H1 (cell line): ENCODE data around the gene INPP5F. TPM values are rescaled to one million over a fixed set of nuclear protein-coding genes. Genes with fewer than 3 reads are reported as not detected.
"Not testable (repeated sequence)": the region's sequence is repeated elsewhere in the genome, so short reads cannot be mapped to it uniquely, and the experiment has no call there.

Source experiments
- CTCF ChIA-PET: fragments of 300-600 bp; sonication (Branson Sonifier 250); formaldehyde crosslinking; loops from one replicate; lab custom pipeline; 2021; ENCODE audit not compliant: partially characterized antibody; lab: Charles Lee
- POLR2A ChIA-PET: fragments of 300-600 bp; sonication (Branson Sonifier 250); formaldehyde crosslinking; loops from one replicate; lab custom pipeline; 2021; ENCODE audit warnings: inconsistent platforms; ENCODE audit not compliant: partially characterized antibody; lab: Charles Lee
- DNase-seq, 2 experiments: peaks; one replicate each; pipeline versions ENCODE4 v3.0.0 to v3.0.0-alpha.2; 2010 to 2022; ENCODE audit warnings: low spot score in 2 of 2, low read depth in 1 of 2, mixed read lengths in 1 of 2
- FAIRE-seq: peaks from 2 replicates; lab custom pipeline; 2011; peaks lifted over from hg19 to GRCh38; lab: Jason Lieb, UNC
- H2AFZ ChIP-seq: 2 replicates; pipeline ENCODE4 v1.8.1; 2012; ENCODE audit warnings: low read length, inconsistent platforms
- H2AK5ac ChIP-seq: 2 replicates; pipeline ENCODE4 v1.6.1; 2013; ENCODE audit warnings: low read depth, low read length
- H2BK120ac ChIP-seq: replicated peaks from 2 replicates; pipeline ENCODE3; 2013; ENCODE audit warnings: low read depth, low read length, inconsistent platforms
- H2BK12ac ChIP-seq: 2 replicates; pipeline ENCODE4 v1.6.1; 2013; ENCODE audit warnings: low read depth, low read length
- H2BK15ac ChIP-seq: 2 replicates; pipeline ENCODE4 v1.6.1; 2013; ENCODE audit warnings: low read length
- H2BK20ac ChIP-seq: 2 replicates; pipeline ENCODE4 v1.6.1; 2013; ENCODE audit warnings: low read length
- H2BK5ac ChIP-seq: 2 replicates; pipeline ENCODE4 v1.6.1; 2013; ENCODE audit warnings: low read depth, low read length
- H3K14ac ChIP-seq: 2 replicates; pipeline ENCODE4 v1.6.1; 2013; ENCODE audit warnings: inconsistent platforms; ENCODE audit not compliant: insufficient read length
- H3K18ac ChIP-seq: 2 replicates; pipeline ENCODE4 v1.6.1; 2013; ENCODE audit warnings: low read length; ENCODE audit errors: extremely low read depth
- H3K23ac ChIP-seq: 2 replicates; pipeline ENCODE4 v1.6.1; 2013; ENCODE audit warnings: inconsistent platforms; ENCODE audit not compliant: insufficient read length
- H3K23me2 ChIP-seq: 2 replicates; pipeline ENCODE4 v1.6.1; 2013; ENCODE audit warnings: low read depth, low read length
- H3K27ac ChIP-seq: 2 replicates; pipeline ENCODE4 v1.6.1; 2011; ENCODE audit warnings: low read depth, low read length, inconsistent platforms
- H3K27me3 ChIP-seq, 4 experiments: replicated peaks in 1 of 4; 1 replicate in 1 of 4; 2 replicates in 3 of 4; pipeline versions ENCODE4 v1.6.1 to v1.8.1; 2011 to 2013; ENCODE audit warnings: low read length in 3 of 4, mild to moderate bottlenecking in 3 of 4, inconsistent platforms in 2 of 4, mixed read lengths in 2 of 4, moderate library complexity in 1 of 4; ENCODE audit not compliant: control insufficient read depth in 3 of 4, insufficient read depth in 3 of 4; ENCODE audit errors: extremely low read depth in 1 of 4
- H3K36me3 ChIP-seq, 4 experiments: 2 replicates each; pipeline versions ENCODE4 v1.6.1 to v1.8.1; 2011 to 2013; ENCODE audit warnings: mild to moderate bottlenecking in 4 of 4, low read length in 3 of 4, moderate library complexity in 2 of 4, control low read depth in 1 of 4, inconsistent platforms in 1 of 4; ENCODE audit not compliant: insufficient read depth in 4 of 4, control insufficient read depth in 2 of 4
- H3K4ac ChIP-seq: replicated peaks from 2 replicates; pipeline ENCODE3; 2013; ENCODE audit warnings: low read length, low read depth, mixed read lengths, inconsistent platforms; ENCODE audit not compliant: insufficient read length
- H3K4me1 ChIP-seq, 4 experiments: replicated peaks in 1 of 4; 1 replicate in 1 of 4; 2 replicates in 3 of 4; pipeline versions ENCODE4 v1.6.1 to v1.8.1; 2011 to 2013; ENCODE audit warnings: low read length in 3 of 4, inconsistent platforms in 2 of 4, mixed read lengths in 1 of 4; ENCODE audit not compliant: insufficient read depth in 4 of 4, control insufficient read depth in 3 of 4
- H3K4me2 ChIP-seq, 2 experiments: 2 replicates each; pipeline versions ENCODE4 v1.6.1 to v1.8.1; 2011 to 2013; ENCODE audit warnings: low read depth in 2 of 2, low read length in 2 of 2, control low read depth in 1 of 2, inconsistent platforms in 1 of 2, mild to moderate bottlenecking in 1 of 2; ENCODE audit not compliant: insufficient read depth in 1 of 2
- H3K4me3 ChIP-seq, 4 experiments: fragments of 200-600, 300-600 bp in 1 of 4; sonication (generic), shearing (Covaris generic), sonication (Bioruptor Twin) in 1 of 4; 2 replicates each; pipeline versions ENCODE4 v1.5.1 to v1.8.1; 2011 to 2016; ENCODE audit warnings: low read length in 4 of 4, low read depth in 3 of 4, control low read depth in 2 of 4, inconsistent platforms in 2 of 4, mild to moderate bottlenecking in 2 of 4, mixed read lengths in 1 of 4, moderate library complexity in 1 of 4; ENCODE audit not compliant: insufficient read depth in 2 of 4; ENCODE audit errors: extremely low read depth in 1 of 4
- H3K56ac ChIP-seq: replicated peaks from 2 replicates; pipeline ENCODE3; 2013; ENCODE audit warnings: low read depth, mild to moderate bottlenecking, mixed read lengths, low read length, inconsistent platforms; ENCODE audit not compliant: insufficient read length
- H3K79me1 ChIP-seq: 2 replicates; pipeline ENCODE4 v1.6.1; 2013; ENCODE audit warnings: low read depth, low read length, control low read depth
- H3K79me2 ChIP-seq, 2 experiments: 2 replicates each; pipeline versions ENCODE4 v1.6.1 to v1.8.1; 2012 to 2013; ENCODE audit warnings: low read length in 2 of 2, mild to moderate bottlenecking in 2 of 2, inconsistent platforms in 1 of 2; ENCODE audit not compliant: insufficient read depth in 2 of 2, control insufficient read depth in 1 of 2
- H3K9ac ChIP-seq, 4 experiments: replicated peaks in 1 of 4; 1 replicate in 1 of 4; 2 replicates in 3 of 4; pipeline versions ENCODE4 v1.6.1 to v1.8.1; 2011 to 2013; ENCODE audit warnings: low read depth in 3 of 4, low read length in 3 of 4, control low read depth in 2 of 4, mild to moderate bottlenecking in 2 of 4, moderate library complexity in 2 of 4, inconsistent platforms in 1 of 4; ENCODE audit errors: extremely low read depth in 1 of 4
- H3K9me3 ChIP-seq, 2 experiments: 2 replicates each; pipeline versions ENCODE4 v1.6.1 to v1.8.1; 2012 to 2013; ENCODE audit warnings: mild to moderate bottlenecking in 2 of 2, moderate library complexity in 2 of 2, control low read depth in 1 of 2, inconsistent platforms in 1 of 2, low read depth in 1 of 2, low read length in 1 of 2, mixed read lengths in 1 of 2; ENCODE audit not compliant: insufficient read depth in 2 of 2
- H4K20me1 ChIP-seq, 2 experiments: replicated peaks in 1 of 2; 2 replicates each; pipeline versions ENCODE3 to v1.8.1; 2011 to 2013; ENCODE audit warnings: inconsistent platforms in 2 of 2, low read length in 2 of 2, mild to moderate bottlenecking in 1 of 2; ENCODE audit not compliant: insufficient read depth in 2 of 2, control insufficient read depth in 1 of 2
- H4K5ac ChIP-seq: 2 replicates; pipeline ENCODE4 v1.6.1; 2013; ENCODE audit warnings: low read length, low read depth, mixed read lengths, inconsistent platforms; ENCODE audit not compliant: insufficient read length
- H4K8ac ChIP-seq: 2 replicates; pipeline ENCODE4 v1.8.0; 2013; ENCODE audit warnings: mild to moderate bottlenecking, moderate library complexity, low read length, inconsistent platforms; ENCODE audit not compliant: insufficient read depth; ENCODE audit errors: extremely low read depth
- H4K91ac ChIP-seq: replicated peaks from 2 replicates; pipeline ENCODE3; 2013; ENCODE audit warnings: low read length, mixed read lengths, inconsistent platforms; ENCODE audit not compliant: insufficient read length
- whole genome bisulfite sequencing, 2 experiments: shearing (Covaris generic) in 1 of 2; methylation state at CpG; one replicate each; pipeline versions ENCODE4 v1.1.6 to v1.1.7; 2013 to 2015; ENCODE audit warnings: low lambda C conversion rate in 2 of 2, mixed read lengths in 2 of 2, inconsistent platforms in 1 of 2, low coverage in 1 of 2, missing lambda C conversion rate in 1 of 2; ENCODE audit not compliant: insufficient replicate concordance in 2 of 2, insufficient coverage in 1 of 2, insufficient read length in 1 of 2; ENCODE audit errors: extremely low coverage in 1 of 2, missing lambda C conversion rate in 1 of 2; 5-methylcytosine and 5-hydroxymethylcytosine counted together
- polyA plus RNA-seq, 7 experiments: library from polyadenylated mRNA; depleted of rRNA in 3 of 7; stranded (reverse) in 5 of 7; unstranded in 2 of 7; fragments of >200 nt in 5 of 7; fragments of 200-250 nt in 2 of 7; gene quantifications; 1 replicate in 5 of 7; 2 replicates in 1 of 7; 4 replicates in 1 of 7; pipeline versions ENCODE4 v1.2.1 to v1.2.3, GENCODE V29; 2011 to 2013; ENCODE audit warnings: missing spikeins in 2 of 7, mixed read lengths in 2 of 7
- total RNA-seq: library from RNA; stranded (reverse); fragmentation: NEBNext Ultra II Directional; extraction: Animal tissue kit (Norgen Biotek cat#: 25700); gene quantifications from 2 replicates; pipeline ENCODE4 v1.2.1, GENCODE V29; 2021

Gene INPP5F
- total and polyA plus RNA-seq, 2 of the 8 experiments (the other 6 are each of a cell fraction or from before 2014, with no cell fraction given): 50.1 to 101 TPM

GRCh38 chr10:119773041-119773440 is 47.2 kb downstream of the INPP5F start:
- H2BK12ac ChIP-seq, DNase-seq, H2AFZ ChIP-seq, H3K27me3 ChIP-seq, POLR2A ChIA-PET, H3K9ac ChIP-seq, H2AK5ac ChIP-seq, H3K36me3 ChIP-seq, H3K23me2 ChIP-seq, H3K23ac ChIP-seq, H3K56ac ChIP-seq, H3K4me3 ChIP-seq, H3K4me2 ChIP-seq, H2BK5ac ChIP-seq, H4K91ac ChIP-seq, H3K9me3 ChIP-seq, H2BK20ac ChIP-seq, H3K18ac ChIP-seq, FAIRE-seq, H4K8ac ChIP-seq, H3K14ac ChIP-seq, H3K79me2 ChIP-seq, H3K79me1 ChIP-seq, H2BK120ac ChIP-seq, H3K27ac ChIP-seq, H3K4me1 ChIP-seq, H3K4ac ChIP-seq, H4K20me1 ChIP-seq, H2BK15ac ChIP-seq, H4K5ac ChIP-seq: not testable (repeated sequence)
- CTCF ChIA-PET: interaction anchor here (2.3 kb wide), 1 partner anchor 22 kb away, joined by 10 read pairs; no protein-coding TSS in a partner anchor
- WGBS, 2 experiments: 88% methylated on average over 3 of the region's 3 CpGs; no CpG with 5 or more reads in 1 of the 2 experiments
